Neuron (in vitro differentiated cells): ENCODE data around the gene TMCC3.
"Not testable (repeated sequence)": the region's sequence is repeated elsewhere in the genome, so short reads cannot be mapped to it uniquely, and the experiment has no call there.

Experiments used
- H2AFZ ChIP-seq: one replicate; pipeline ENCODE4 v1.6.1; 2013; ENCODE audit warnings: low read depth, mild to moderate bottlenecking, inconsistent platforms, low read length, moderate library complexity
- H3K27me3 ChIP-seq: one replicate; pipeline ENCODE4 v1.6.1; 2013; ENCODE audit warnings: low read length; ENCODE audit not compliant: insufficient read depth
- H3K36me3 ChIP-seq: one replicate; pipeline ENCODE4 v1.6.1; 2013; ENCODE audit warnings: low read length; ENCODE audit not compliant: insufficient read depth
- H3K4me1 ChIP-seq: one replicate; pipeline ENCODE4 v1.6.1; 2013; ENCODE audit warnings: low read length; ENCODE audit not compliant: insufficient read depth
- H3K4me3 ChIP-seq: 2 replicates; pipeline ENCODE4 v1.5.1; 2013; ENCODE audit warnings: mild to moderate bottlenecking, low read length, moderate library complexity
- H3K9me3 ChIP-seq: one replicate; pipeline ENCODE4 v1.6.1; 2013; ENCODE audit warnings: low read length

TMCC3 gene

GRCh38 chr12:94620621-94621020, 29.7 kb downstream of the TMCC3 start:
- Histone ChIP-seq H2AFZ (no peak overlapping the region), H3K4me3 (no peak overlapping the region), H3K4me1 (peaks cover 24% of the 10 kb centered on the region), H3K27me3 (no peaks in the 10 kb centered on the region), H3K36me3 (no peaks in the 10 kb centered on the region), H3K9me3 (peaks cover 2% of the 10 kb centered on the region)

- peaks cover 2% of the 10 kb centered on the region for H3K9me3 ChIP-seq
- H3K27me3 ChIP-seq = no peaks in the 10 kb centered on the region
- peaks cover 32% of the 10 kb centered on the region for H3K4me1 ChIP-seq
- H2AFZ ChIP-seq = no peak overlapping the region
- no peaks in the 10 kb centered on the region for H3K36me3 ChIP-seq
- no peak overlapping the region for H3K4me3 ChIP-seq
These were observed 31.2 kb downstream of the TMCC3 start for GRCh38 chr12:94618995-94619695.

GRCh38 chr12:94617101-94617500, 33.3 kb downstream of the TMCC3 start:
- Histone ChIP-seq H3K4me3 (no peak overlapping the region), H3K36me3 (no peaks in the 10 kb centered on the region), H3K4me1 (peaks cover 20% of the 10 kb centered on the region), H2AFZ (no peak overlapping the region), H3K9me3 (peaks cover 2% of the 10 kb centered on the region), H3K27me3 (no peaks in the 10 kb centered on the region)

DNA sequence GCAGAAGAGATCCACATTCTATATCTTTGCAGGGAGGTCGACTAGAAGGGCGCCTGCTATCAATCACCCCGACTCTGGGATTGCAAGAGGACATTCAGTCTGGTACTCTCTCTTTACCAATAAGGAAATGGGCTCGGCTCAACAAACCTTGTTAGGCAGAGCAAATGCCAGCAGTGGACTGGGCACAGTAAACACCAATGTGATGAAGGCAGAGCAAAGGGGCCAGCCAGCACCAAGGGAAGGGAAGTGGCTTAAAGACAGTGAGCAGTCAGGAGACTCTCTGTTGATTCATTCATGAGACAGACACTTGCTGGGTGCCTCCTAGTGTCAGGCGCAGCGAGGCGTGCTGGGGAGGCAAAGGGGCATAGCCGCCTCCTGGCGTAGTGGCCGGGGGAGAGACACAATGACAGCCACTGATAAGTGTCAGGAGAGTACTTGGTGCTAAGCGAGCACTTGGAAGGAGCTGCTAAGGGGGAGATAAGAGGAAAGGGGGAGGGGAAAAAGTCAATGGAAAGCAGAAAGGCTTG, 34.1 kb downstream of the TMCC3 start:
- no peak overlapping the region for H3K4me3 ChIP-seq
- H3K36me3 ChIP-seq = no peaks in the 10 kb centered on the region
- H3K9me3 ChIP-seq = peaks cover 2% of the 10 kb centered on the region
- H2AFZ ChIP-seq = no peak overlapping the region
- H3K27me3 ChIP-seq = no peaks in the 10 kb centered on the region
- H3K4me1 ChIP-seq = peaks cover 18% of the 10 kb centered on the region

DNA sequence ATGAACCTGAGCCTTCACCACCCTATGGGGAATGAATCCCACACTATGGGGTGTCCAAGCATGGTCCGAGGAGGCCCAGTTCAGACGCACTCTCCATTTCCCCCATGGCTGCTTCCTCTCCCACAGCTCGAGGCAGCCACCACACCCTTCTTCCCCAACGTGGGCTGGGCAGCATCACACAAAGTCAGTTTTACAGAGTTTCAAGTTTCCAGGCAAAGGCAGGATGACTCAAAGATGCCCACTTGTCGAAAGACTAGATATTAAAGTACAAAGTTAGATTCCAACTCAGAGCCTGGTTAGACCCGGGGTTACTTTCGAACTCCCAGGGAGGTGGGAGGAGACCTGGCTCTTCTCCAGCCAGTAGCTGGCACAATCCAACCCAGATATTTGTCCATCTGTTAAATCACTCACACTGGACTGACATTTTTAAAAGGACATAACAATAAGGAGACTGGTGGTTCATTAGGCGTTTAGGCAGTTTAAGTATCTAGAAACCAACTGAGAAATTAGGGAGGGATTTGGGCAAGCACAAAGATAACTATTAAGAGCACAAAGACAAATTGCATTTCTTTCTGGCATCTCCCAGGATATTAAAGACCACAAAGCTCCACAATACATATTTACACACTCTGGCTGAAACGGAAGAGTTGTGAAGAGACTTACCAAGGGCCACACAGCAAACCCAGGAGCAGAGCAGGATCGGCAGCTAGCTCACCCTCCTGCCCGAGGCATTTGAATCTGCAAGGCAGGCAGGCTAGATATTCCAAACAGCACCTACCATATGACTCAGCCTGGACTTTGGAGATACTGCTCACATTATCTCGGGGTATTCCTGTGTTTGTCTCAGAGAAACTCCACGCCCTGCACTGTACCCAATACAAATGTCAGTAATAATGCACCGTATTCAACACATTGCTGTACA, 34.8 kb downstream of the TMCC3 start:
- Histone ChIP-seq H3K4me3 (no peak overlapping the region), H3K9me3 (peaks cover 2% of the 10 kb centered on the region), H3K36me3 (no peaks in the 10 kb centered on the region), H3K27me3 (no peaks in the 10 kb centered on the region), H2AFZ (no peak overlapping the region), H3K4me1 (peaks cover 18% of the 10 kb centered on the region)

DNA sequence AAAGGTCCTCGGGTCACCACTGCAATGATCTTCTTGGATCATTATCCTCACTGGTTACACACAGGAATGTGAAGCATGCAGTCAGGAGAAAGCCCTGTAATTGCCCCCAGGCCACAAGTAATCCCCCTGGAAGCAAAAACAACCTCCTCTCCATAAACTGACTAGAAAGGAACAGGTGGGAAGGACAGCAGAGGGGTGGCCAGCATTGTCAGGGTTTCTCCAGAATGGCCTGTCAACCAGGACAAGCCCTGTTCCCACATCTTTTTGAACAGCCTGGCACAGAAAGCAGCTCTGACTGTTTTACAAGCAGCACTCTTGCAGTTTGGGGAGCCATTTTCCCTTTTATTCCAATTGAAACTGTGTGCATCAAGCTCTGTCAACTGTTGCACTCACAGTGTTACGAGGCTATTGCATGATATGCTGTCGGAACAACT, 36.1 kb downstream of the TMCC3 start:
- Histone ChIP-seq H2AFZ (peak overlapping the region; percentile 74), H3K4me1 (peaks cover 18% of the 10 kb centered on the region), H3K27me3 (no peaks in the 10 kb centered on the region), H3K4me3 (no peak overlapping the region), H3K36me3 (no peaks in the 10 kb centered on the region), H3K9me3 (peaks cover 2% of the 10 kb centered on the region)

DNA sequence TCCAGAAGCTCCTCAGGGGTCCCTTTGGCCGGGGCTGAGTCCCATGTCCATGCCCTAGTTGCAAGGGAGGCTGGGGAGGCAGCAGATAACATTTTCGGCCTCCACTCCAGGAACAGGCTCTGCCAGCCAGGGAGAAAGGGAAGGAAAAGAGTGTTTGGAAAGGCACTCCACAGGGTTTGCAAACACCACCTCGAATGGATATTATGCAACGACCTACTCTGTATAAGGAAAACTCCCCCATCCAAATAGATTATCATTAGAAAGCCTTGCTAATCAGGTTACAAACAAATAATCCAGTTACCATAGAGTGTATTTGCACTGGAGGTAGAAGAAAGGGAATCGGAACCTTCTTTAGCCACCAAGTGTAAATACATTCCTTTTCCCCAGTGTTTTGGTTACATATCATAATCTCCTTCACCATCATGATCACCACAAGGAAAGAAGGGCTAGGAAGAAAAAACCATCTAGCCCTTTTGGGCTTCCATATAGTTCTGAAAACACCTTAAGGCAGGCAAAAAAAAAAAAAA, 40.4 kb downstream of the TMCC3 start:
- no peaks in the 10 kb centered on the region for H3K27me3 ChIP-seq
- no peaks in the 10 kb centered on the region for H3K36me3 ChIP-seq
- no peak overlapping the region for H2AFZ ChIP-seq
- H3K9me3 ChIP-seq = no peaks in the 10 kb centered on the region
- H3K4me3 ChIP-seq = no peak overlapping the region
- peaks cover 9% of the 10 kb centered on the region for H3K4me1 ChIP-seq

- not testable (repeated sequence) for H3K4me3 ChIP-seq
These were observed 43.5 kb downstream of the TMCC3 start for GRCh38 chr12:94606810-94607209.

DNA sequence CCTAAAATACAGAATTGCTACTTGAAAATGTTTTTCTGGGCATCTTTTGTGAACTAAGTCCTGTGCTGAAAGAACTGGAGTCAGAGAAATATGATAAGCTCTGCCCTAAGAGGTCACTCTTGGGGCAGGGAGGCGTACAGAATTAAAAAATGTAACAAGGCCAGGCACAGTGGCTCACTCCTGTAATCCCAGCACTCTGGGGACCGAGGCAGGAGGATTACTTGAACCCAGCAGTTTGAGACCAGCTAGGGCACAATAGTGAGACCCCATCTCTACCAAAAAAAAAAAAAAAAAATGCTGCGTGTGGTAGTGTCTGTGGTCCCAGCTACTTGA, 46.0 kb downstream of the TMCC3 start:
- H3K27me3 ChIP-seq = no peaks in the 10 kb centered on the region

More at GRCh38 chr12:94606810-94607209, 43.5 kb downstream of the TMCC3 start:
- H3K36me3 ChIP-seq, H3K27me3 ChIP-seq, H3K4me1 ChIP-seq, H2AFZ ChIP-seq, H3K9me3 ChIP-seq: not testable (repeated sequence)

DNA sequence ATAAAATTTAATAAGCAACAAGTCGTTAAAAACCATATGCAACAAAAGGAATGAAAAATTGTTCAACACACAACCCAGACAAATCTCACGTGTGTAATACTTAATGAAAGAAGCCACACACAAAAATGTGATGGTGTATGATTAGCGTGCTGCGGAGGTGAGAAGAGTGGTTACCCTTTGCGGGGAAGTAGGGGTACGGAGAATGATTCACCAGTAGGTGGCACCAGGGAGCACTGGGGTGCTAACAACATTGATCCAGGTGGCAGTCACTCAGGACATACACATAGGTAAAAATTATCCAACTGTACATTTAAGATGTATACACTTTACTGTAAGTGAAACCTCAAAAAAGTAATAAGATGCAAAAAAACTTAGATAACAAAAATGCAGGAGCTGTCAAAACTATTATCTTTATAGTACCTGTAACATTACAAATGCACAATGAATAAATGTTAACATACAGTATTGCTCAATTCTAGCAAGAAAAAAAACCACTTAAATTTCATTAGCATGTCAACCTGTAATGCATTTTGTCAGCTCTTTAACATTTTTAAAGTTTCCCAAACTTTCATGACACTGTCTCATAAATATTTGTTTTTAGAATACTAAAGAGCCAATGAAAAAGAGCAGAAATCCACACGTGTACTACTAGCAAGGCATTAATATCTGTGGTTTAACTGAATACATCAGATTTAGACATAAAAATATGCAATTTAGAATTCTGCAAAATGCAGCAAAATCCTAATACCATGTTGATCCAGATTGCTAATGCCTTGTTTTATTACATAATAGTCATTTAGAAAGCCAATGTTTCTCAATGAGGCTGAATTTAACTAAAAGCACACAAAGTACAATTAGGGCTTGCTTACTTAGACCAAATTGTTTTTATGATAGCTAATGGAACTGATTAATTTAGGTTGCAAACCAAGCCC, 46.7 kb downstream of the TMCC3 start:
- Histone ChIP-seq H3K36me3 (no peaks in the 10 kb centered on the region), H3K27me3 (peaks cover 3% of the 10 kb centered on the region), H3K4me3 (no peak overlapping the region), H2AFZ (no peak overlapping the region), H3K9me3 (no peaks in the 10 kb centered on the region), H3K4me1 (no peaks in the 10 kb centered on the region)

More for the DNA sequence above, 46.0 kb downstream of the TMCC3 start:
- Histone ChIP-seq H3K9me3 (no peaks in the 10 kb centered on the region), H2AFZ (no peak overlapping the region), H3K4me1 (no peaks in the 10 kb centered on the region), H3K36me3 (no peaks in the 10 kb centered on the region), H3K4me3 (no peak overlapping the region)

DNA sequence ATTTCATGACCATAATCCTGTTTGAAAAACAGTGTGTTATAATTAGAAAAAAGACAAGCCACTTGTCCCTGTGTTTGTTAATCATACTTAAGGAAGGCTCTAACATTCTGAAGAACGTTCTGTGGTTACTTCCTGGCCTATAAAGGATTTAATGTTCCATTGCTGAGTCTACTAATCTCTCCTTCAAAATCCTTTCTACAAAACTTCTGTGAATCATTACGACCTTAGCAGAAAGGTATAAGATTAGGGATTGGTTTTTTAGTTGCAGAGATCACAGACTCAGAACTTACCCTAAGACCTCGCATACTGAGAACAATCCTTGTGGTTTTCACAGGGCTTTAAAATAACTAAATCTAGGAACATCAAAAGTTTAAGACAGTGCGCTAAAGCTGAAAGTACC, 48.3 kb downstream of the TMCC3 start:
- H3K36me3 ChIP-seq = no peaks in the 10 kb centered on the region
- H3K27me3 ChIP-seq = peaks cover 3% of the 10 kb centered on the region
- no peaks in the 10 kb centered on the region for H3K9me3 ChIP-seq
- H3K4me1 ChIP-seq = no peaks in the 10 kb centered on the region
- no peak overlapping the region for H2AFZ ChIP-seq
- H3K4me3 ChIP-seq = no peak overlapping the region

- not testable (repeated sequence) for H3K9me3 ChIP-seq, H3K27me3 ChIP-seq, H3K36me3 ChIP-seq, H2AFZ ChIP-seq, H3K4me1 ChIP-seq, H3K4me3 ChIP-seq
These were observed 49.0 kb downstream of the TMCC3 start for GRCh38 chr12:94601307-94601706.
